ENCODE results near the gene SCYGR4. TPM values are rescaled to one million over a fixed set of nuclear protein-coding genes. Genes with fewer than 3 reads are reported as not detected.
"Not testable (repeated sequence)": the region's sequence is repeated elsewhere in the genome, so short reads cannot be mapped to it uniquely, and the experiment has no call there.

Gene SCYGR4
- total and polyA plus RNA-seq, 8 donors: not detected

DNA sequence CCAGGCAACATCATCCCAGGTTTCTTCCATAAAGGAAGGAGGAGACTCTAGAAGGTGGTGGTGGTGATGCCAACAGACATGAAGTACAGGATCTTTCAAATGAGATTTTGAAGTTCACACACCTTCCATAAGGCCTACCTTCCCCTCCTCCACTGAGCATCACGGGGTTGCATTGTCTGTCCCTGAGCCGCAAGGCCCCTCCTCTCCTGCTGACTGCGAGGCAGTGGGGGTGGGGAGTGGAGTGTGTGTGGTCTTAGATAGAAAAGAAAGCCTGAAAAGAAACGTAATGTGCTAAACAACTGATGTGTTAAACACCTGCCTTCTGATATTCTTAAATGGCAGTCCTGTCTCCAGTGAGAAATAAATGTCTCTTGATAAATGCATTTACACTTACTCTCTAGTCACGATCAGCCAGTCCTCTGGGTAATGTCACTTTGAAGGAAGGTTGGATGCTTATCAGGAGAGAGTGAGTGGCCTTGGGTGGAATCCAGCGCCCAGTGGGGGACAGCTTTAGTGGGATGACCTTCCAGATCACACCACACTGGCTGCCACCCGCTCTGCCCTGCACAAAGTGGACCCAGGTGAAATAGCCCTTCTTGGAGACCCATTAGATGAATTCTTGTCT is 43.8 kb downstream of the SCYGR4 start:
- Histone ChIP-seq H3K27ac (no peak overlapping the region), H3K9me3 (no peaks in the 10 kb centered on the region), H3K4me1 (no peaks in the 10 kb centered on the region), H3K36me3 (no peaks in the 10 kb centered on the region), H3K27me3 (no peaks in the 10 kb centered on the region), H3K4me3 (no peak overlapping the region)
- TF ChIP-seq, protein P1, sequence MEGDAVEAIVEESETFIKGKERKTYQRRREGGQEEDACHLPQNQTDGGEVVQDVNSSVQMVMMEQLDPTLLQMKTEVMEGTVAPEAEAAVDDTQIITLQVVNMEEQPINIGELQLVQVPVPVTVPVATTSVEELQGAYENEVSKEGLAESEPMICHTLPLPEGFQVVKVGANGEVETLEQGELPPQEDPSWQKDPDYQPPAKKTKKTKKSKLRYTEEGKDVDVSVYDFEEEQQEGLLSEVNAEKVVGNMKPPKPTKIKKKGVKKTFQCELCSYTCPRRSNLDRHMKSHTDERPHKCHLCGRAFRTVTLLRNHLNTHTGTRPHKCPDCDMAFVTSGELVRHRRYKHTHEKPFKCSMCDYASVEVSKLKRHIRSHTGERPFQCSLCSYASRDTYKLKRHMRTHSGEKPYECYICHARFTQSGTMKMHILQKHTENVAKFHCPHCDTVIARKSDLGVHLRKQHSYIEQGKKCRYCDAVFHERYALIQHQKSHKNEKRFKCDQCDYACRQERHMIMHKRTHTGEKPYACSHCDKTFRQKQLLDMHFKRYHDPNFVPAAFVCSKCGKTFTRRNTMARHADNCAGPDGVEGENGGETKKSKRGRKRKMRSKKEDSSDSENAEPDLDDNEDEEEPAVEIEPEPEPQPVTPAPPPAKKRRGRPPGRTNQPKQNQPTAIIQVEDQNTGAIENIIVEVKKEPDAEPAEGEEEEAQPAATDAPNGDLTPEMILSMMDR (IDR thresholded peaks at IDR 0.05): no peak
- ATAC-seq: no peak
- intact Hi-C loops (cut with DNase I): loop anchor here in 1 of 3 donors (5.0 kb wide), 1 partner anchor 101 kb away; no protein-coding TSS in a partner anchor
- 28 to 38% methylated on average over 7 of the region's 7 CpGs for WGBS, 2 donors
- no peak for FAIRE-seq
- no peak for DNase-seq

DNA sequence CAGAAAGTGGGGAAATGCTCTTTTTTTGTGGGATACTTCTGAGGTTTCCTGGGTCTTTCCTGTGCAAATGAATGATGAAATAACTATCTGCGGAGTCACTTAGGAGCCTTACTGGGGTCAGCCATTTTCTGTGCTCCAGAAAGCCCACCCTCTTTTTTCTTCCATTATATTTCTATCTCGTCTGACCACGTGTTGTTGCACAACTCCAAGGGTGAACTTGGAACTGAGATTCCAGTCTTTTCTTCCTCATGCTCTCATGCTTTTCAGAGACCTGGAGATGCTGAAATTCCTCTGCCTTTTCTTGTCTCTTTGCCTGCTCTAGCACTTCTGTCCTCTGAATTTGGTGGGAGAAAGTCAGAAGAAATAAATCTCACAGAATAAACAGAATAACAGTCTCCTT is 44.5 kb downstream of the SCYGR4 start:
- WGBS, 2 donors: 30 to 38% methylated on average over 3 of the region's 3 CpGs

DNA sequence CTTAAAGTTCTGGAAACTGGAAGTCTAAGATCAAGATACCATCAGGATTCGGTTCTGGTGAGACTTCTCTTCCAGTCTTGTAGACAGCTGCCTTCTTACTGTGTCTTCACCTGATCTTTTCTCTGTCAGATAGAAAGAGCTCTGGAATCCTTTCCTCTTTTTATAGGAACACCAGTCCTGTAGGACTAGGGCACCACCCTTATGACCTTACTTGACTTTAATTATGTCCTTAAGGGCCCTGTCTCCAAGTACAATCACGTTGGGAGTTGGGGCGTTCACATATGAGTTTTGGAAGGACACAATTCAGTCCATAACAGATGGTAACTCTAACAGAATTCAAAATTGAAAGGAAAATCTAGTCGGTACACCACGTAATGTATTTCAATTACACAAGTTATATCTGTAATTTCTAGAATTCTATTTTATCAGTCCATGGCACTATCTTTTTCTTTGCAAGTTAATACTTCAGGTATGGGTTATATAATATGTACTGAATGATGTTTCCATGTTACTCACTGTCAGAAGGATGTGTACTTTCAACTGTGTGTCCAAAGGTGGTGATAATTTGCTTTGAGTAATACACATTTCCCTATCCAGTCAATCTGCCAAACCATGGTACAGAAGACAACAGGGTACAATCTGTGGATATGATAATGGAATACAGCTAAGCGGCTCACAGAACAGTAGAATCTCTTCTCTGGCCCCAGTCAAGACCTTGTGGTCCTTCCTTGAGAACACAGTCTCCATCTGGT is 48.1 kb downstream of the SCYGR4 start:
- ATAC-seq (no peak), FAIRE-seq (no peak), DNase-seq (no peak)
- H3K27me3 ChIP-seq: no peaks in the 10 kb centered on the region
- H3K4me1 ChIP-seq: no peaks in the 10 kb centered on the region
- H3K27ac ChIP-seq: no peak overlapping the region
- H3K4me3 ChIP-seq: no peak overlapping the region
- H3K36me3 ChIP-seq: no peaks in the 10 kb centered on the region
- H3K9me3 ChIP-seq: no peaks in the 10 kb centered on the region
- TF ChIP-seq, protein P1 (IDR thresholded peaks at IDR 0.05): no peak
- 68 to 79% methylated on average over 6 of the region's 6 CpGs for WGBS, 2 donors
- intact Hi-C loops (cut with DNase I): no loop called here

More for the DNA sequence above, 44.5 kb downstream of the SCYGR4 start:
- Histone ChIP-seq H3K27ac (no peak overlapping the region), H3K4me3 (no peak overlapping the region), H3K36me3 (no peaks in the 10 kb centered on the region), H3K4me1 (no peaks in the 10 kb centered on the region), H3K27me3 (no peaks in the 10 kb centered on the region), H3K9me3 (no peaks in the 10 kb centered on the region)
- DNase-seq (no peak), FAIRE-seq (no peak), ATAC-seq (no peak)
- TF ChIP-seq, protein P1 (IDR thresholded peaks at IDR 0.05): no peak
- intact Hi-C loops (cut with DNase I): loop anchor here in 1 of 3 donors (5.0 kb wide), 1 partner anchor 100 kb away; no protein-coding TSS in a partner anchor

DNA sequence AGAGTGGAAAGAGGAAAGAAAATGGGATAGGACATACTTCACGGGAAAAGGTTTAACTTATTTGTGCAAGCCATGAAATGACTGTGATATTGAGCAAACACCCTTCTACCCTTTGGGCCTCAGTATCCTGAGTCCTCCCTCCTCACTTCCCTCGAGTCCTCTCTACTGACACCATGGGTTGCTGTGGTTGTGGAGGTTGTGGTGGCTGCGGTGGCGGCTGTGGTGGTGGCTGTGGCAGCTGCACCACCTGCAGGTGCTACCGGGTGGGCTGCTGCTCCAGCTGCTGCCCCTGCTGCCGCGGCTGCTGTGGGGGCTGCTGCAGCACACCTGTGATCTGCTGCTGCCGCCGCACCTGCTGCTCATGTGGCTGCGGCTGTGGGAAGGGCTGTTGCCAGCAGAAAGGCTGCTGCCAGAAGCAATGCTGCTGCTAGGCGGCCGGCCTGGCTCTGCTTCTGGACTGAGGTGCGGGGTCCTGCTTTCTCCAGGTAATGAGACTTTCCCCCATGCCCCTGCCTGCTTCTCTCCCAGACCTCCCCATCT is 49.4 kb downstream of the SCYGR4 start, which contains the start of gene SCYGR5:
Gene SCYGR5, plus strand, starts transcription at position 174 of the 540 bp plus-strand sequence. Its CDS starts 0 bp downstream, at position 174.
- H3K36me3 ChIP-seq; intact Hi-C loops (cut with DNase I); H3K4me1 ChIP-seq; H3K27ac ChIP-seq; FAIRE-seq; ATAC-seq; H3K9me3 ChIP-seq; H3K27me3 ChIP-seq; DNase-seq; H3K4me3 ChIP-seq: not testable (repeated sequence)
- 78 to 80% methylated on average over 10 to 13 of the region's 13 CpGs for WGBS, 2 donors

Other genes with a start within 250 kb of the SCYGR4 start
- not detected for gene TM4SF20, start 238.2 kb upstream of the SCYGR4 start, total RNA-seq
- gene TM4SF20, start 238.2 kb upstream of the SCYGR4 start, polyA plus RNA-seq: not detected
- gene SCYGR1, start 229.5 kb upstream of the SCYGR4 start, total RNA-seq: not detected
- not detected for gene SCYGR1, start 229.5 kb upstream of the SCYGR4 start, polyA plus RNA-seq
- 10 to 100 TPM; 18.0 to 39.7 (median 29.2) TPM for gene AGFG1, start 145.3 kb upstream of the SCYGR4 start, total RNA-seq
- 10 to 100 TPM in 1 of 2 donors, 1 to 10 TPM in 1; 9.0 to 20.7 TPM for gene AGFG1, start 145.3 kb upstream of the SCYGR4 start, polyA plus RNA-seq
- gene SCYGR2, start 18.6 kb upstream of the SCYGR4 start, total RNA-seq: not detected
- gene SCYGR2, start 18.6 kb upstream of the SCYGR4 start, polyA plus RNA-seq: not detected
- not detected for gene SCYGR3, start 2.7 kb upstream of the SCYGR4 start, total RNA-seq
- gene SCYGR3, start 2.7 kb upstream of the SCYGR4 start, polyA plus RNA-seq: not detected
- not detected for gene SCYGR5, start 49.3 kb downstream of the SCYGR4 start, total RNA-seq
- gene SCYGR5, start 49.3 kb downstream of the SCYGR4 start, polyA plus RNA-seq: not detected
- 1 to 10 TPM; 1.0 to 4.6 (median 3.0) TPM for gene SLC19A3, start 100.5 kb downstream of the SCYGR4 start, total RNA-seq
- gene SLC19A3, start 100.5 kb downstream of the SCYGR4 start, polyA plus RNA-seq: 1 to 10 TPM; 2.3 to 7.1 TPM
- gene SCYGR6, start 107.3 kb downstream of the SCYGR4 start, total RNA-seq: not detected
- gene SCYGR6, start 107.3 kb downstream of the SCYGR4 start, polyA plus RNA-seq: not detected
- gene SCYGR7, start 110.8 kb downstream of the SCYGR4 start, total RNA-seq: not detected
- not detected for gene SCYGR7, start 110.8 kb downstream of the SCYGR4 start, polyA plus RNA-seq
- not detected for gene SCYGR8, start 128.4 kb downstream of the SCYGR4 start, total RNA-seq
- gene SCYGR8, start 128.4 kb downstream of the SCYGR4 start, polyA plus RNA-seq: not detected
- gene CCL20, start 196.3 kb downstream of the SCYGR4 start, total RNA-seq: 1 to 10 TPM in 2 of 6 donors, under 1 TPM in 3, not detected in 1; 0.23 to 8.5 (median 0.67) TPM
- gene CCL20, start 196.3 kb downstream of the SCYGR4 start, polyA plus RNA-seq: 1 to 10 TPM in 1 of 2 donors, under 1 TPM in 1; 0.75 to 8.8 TPM

All from pancreas (tissue), 10 donors.